ENCODE measurements around the gene CD63.

GRCh38 chr12:55683676-55684075 lies 45.1 kb downstream of the CD63 start:
- TF ChIP-seq CTCF (IDR thresholded peaks at IDR 0.05 in 8 of 11, conservative IDR thresholded peaks at IDR 0.05 in 3 of 11), result no peak
- no peak for TF ChIP-seq POLR2A (IDR thresholded peaks at IDR 0.05)

Measured in spleen (tissue), 7 donors.